ENCODE measurements around the gene HOXD12. TPM values are rescaled to one million over a fixed set of nuclear protein-coding genes. Genes with fewer than 3 reads are reported as not detected.
A peak's percentile ranks its signal among the peaks of the same experiment; 100 is the strongest.

Gene HOXD12
- total RNA-seq, 6 experiments from 2014 or later: not detected

- no peak overlapping the region for H3K4me3 ChIP-seq
- H3K9me3 ChIP-seq: no peaks in the 10 kb centered on the region
- no peak overlapping the region for H3K27ac ChIP-seq
- ATAC-seq (no peak), DNase-seq (no peak)
- 3% methylated on average over 20 of the region's 56 CpGs for WGBS (ENCODE audit: insufficient coverage, low coverage, low lambda C conversion rate, missing lambda C conversion rate)
- TF ChIP-seq POLR2A (IDR thresholded peaks at IDR 0.05) (no peak), CTCF (IDR thresholded peaks at IDR 0.05) (no peak)
- H3K27me3 ChIP-seq: peaks cover 34 to 88% of the 10 kb centered on the region in 2 donors
- intact Hi-C loops (cut with DNase I): no loop called here
- peaks cover 0 to 8% (median 0%) of the 10 kb centered on the region in 4 donors for H3K4me1 ChIP-seq
- H3K36me3 ChIP-seq: no peaks in the 10 kb centered on the region
Observed at GRCh38 chr2:176104316-176105077, 4.9 kb downstream of the HOXD12 start.

DNA sequence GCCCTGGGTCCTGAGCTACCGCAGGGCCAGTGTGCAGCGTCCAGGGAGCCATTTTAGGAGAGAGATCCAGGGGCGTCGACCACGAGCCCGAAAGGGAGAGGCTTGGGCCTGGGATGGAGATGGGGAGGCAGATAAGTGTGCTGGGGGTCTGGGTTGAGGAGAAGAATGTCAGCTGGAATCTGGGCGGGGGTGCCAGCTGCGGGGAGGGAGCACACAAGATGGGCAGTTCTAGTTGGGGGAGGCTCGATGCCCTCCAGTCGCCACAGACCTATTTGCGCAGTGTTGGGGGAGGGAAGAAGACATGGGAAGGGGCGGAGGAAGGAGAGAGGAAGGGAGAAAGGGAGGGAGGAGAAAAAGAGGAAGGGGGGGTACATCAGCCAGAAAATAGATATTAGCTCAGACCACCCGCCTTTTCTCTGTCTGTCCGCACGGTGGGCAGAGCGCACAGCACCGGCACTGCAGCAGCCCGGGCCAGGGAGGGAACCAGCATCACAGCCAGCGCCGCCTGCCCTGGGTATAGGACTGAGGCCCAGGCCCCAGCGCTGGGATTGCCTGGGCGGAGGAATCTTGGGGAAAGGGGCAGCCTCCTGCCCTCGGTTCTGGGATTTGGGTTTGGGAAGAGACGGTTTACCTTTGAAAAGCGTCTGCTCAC, 5.6 kb downstream of the HOXD12 start:
- no peak for ATAC-seq
- TF ChIP-seq POLR2A (IDR thresholded peaks at IDR 0.05): no peak
- TF ChIP-seq CTCF (IDR thresholded peaks at IDR 0.05): no peak
- WGBS (ENCODE audit: insufficient coverage, low coverage, low lambda C conversion rate, missing lambda C conversion rate): 5% methylated on average over 13 of the region's 25 CpGs
- H3K27me3 ChIP-seq: peaks cover 34 to 88% of the 10 kb centered on the region in 2 donors
- no peaks in the 10 kb centered on the region for H3K9me3 ChIP-seq
- H3K4me1 ChIP-seq: peaks cover 0 to 8% (median 0%) of the 10 kb centered on the region in 4 donors
- no peak overlapping the region for H3K4me3 ChIP-seq
- H3K27ac ChIP-seq: no peak overlapping the region
- no peak for DNase-seq
- intact Hi-C loops (cut with DNase I): no loop called here
- H3K36me3 ChIP-seq: no peaks in the 10 kb centered on the region

GRCh38 chr2:176105730-176106580, 6.4 kb downstream of the HOXD12 start:
- intact Hi-C loops (cut with DNase I): no loop called here
- Histone ChIP-seq H3K4me1 (peaks cover 0 to 8% (median 0%) of the 10 kb centered on the region in 4 donors), H3K4me3 (no peak overlapping the region), H3K27ac (no peak overlapping the region), H3K36me3 (no peaks in the 10 kb centered on the region), H3K27me3 (peaks cover 34 to 88% of the 10 kb centered on the region in 2 donors), H3K9me3 (no peaks in the 10 kb centered on the region)
- DNase-seq (no peak), ATAC-seq (no peak)
- 3% methylated on average over 21 of the region's 25 CpGs for WGBS (ENCODE audit: insufficient coverage, low coverage, low lambda C conversion rate, missing lambda C conversion rate)
- no peak for TF ChIP-seq CTCF (IDR thresholded peaks at IDR 0.05)
- TF ChIP-seq POLR2A (IDR thresholded peaks at IDR 0.05): no peak

DNA sequence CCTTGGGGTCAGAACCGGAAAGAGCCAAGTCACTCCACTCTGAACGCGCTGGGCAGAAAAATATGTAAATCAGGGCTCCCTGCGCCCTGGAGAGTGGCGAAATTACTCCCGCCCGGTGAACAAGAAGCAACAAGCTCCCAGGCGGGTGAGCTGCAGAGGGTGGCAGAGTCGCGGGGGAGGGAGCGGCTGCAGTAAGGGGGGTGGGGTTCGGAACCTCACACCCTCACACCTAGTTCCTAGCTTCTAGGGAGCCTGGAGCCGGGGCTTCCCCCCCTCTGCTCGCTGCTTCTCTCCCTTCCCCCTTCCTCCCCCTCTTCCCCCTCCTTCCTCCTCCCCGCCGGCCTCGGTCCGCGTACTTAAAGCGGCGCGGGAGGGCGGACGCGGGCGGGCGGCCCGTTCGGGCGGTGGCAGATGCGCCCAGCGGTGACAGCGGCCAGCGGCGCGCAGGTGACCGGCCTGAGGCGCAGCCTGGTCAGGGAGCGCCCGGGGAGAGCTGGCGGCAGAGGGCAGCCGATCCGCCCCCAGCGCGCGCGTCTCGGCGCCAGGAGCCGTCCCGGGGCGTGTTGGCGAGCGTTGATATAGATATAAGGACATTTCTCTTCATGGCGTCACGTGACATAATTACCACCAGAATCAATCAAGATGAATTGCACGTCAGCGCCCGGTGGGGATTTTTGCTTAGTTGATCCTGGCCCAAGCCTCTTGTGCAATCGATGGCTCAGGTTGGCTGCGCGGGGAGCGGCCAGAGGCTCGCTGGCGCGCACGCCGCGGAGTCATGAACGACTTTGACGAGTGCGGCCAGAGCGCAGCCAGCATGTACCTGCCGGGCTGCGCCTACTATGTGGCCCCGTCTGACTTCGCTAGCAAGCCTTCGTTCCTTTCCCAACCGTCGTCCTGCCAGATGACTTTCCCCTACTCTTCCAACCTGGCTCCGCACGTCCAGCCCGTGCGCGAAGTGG, 7.3 kb downstream of the HOXD12 start, which contains the start of gene HOXD11:
Gene HOXD11 (plus strand): TSS at position 700 of the 959 bp plus-strand sequence. CDS start 76 bp downstream, at position 776.
- H3K27ac ChIP-seq: no peak within 1 kb of the TSS
- ATAC-seq: peak; percentile 70 to 84 (median 80)

More for the DNA sequence above, 7.3 kb downstream of the HOXD12 start, which contains the start of gene HOXD11:
- Histone ChIP-seq H3K4me1 (peaks cover 0 to 8% (median 0%) of the 10 kb centered on the region in 4 donors), H3K9me3 (no peaks in the 10 kb centered on the region), H3K4me3 (no peak within 1 kb of the TSS), H3K36me3 (no peaks in the 10 kb centered on the region), H3K27me3 (peaks cover 29 to 86% of the 10 kb centered on the region in 2 donors)
- intact Hi-C loops (cut with DNase I): no loop called here
- WGBS (ENCODE audit: insufficient coverage, low coverage, low lambda C conversion rate, missing lambda C conversion rate): 3% methylated on average over 14 of the region's 85 CpGs
- TF ChIP-seq POLR2A (IDR thresholded peaks at IDR 0.05) (no peak), CTCF (IDR thresholded peaks at IDR 0.05) (no peak)
- DNase-seq: peak; percentile 60 to 72 (median 64)
